SK-N-SH (cell line): ENCODE results near the gene WWOX. TPM values are rescaled to one million over a fixed set of nuclear protein-coding genes. Genes with fewer than 3 reads are reported as not detected.

Experiments
- CTCF ChIA-PET: fragments of 300-600, 350-600 bp; formaldehyde crosslinking; extraction: SDS; loops from one replicate; lab custom pipeline; 2021; lab: Yijun Ruan, JAX
- POLR2A ChIA-PET: fragments of 350-600 bp; sonication (Branson Sonifier 250); formaldehyde crosslinking; extraction: SDS; loops from one replicate; lab custom pipeline; 2020; ENCODE audit warnings: antibody characterized with exemption, inconsistent platforms; lab: Yijun Ruan, JAX
- DNase-seq: peaks from one replicate; pipeline ENCODE4 v3.0.0; 2012
- H2AFZ ChIP-seq: fragments of 200-600 bp; sonication (generic); 2 replicates; pipeline ENCODE4 v1.8.1; 2016; ENCODE audit warnings: antibody characterized with exemption, mild to moderate bottlenecking, low read depth
- H3F3A ChIP-seq: fragments of 200-600 bp; sonication (generic); replicated peaks from 2 replicates; pipeline ENCODE3; 2016; ENCODE audit warnings: antibody characterized with exemption, mild to moderate bottlenecking; ENCODE audit not compliant: insufficient read depth
- H3K27ac ChIP-seq, 2 experiments: fragments of 200-500 bp in 1 of 2; fragments of 200-600 bp in 1 of 2; sonication (Bioruptor generic) in 1 of 2; sonication (generic), shearing (Covaris generic) in 1 of 2; 2 replicates each; pipeline versions ENCODE4 v1.5.1 to v1.6.1; 2014 to 2016; ENCODE audit warnings: low read depth in 2 of 2, inconsistent platforms in 1 of 2, low read length in 1 of 2, mild to moderate bottlenecking in 1 of 2, mixed read lengths in 1 of 2
- H3K27me3 ChIP-seq: fragments of 200-600 bp; sonication (generic), shearing (Covaris generic); 2 replicates; pipeline ENCODE4 v1.6.1; 2016; ENCODE audit warnings: mixed run types; ENCODE audit not compliant: insufficient read depth
- H3K36me3 ChIP-seq, 2 experiments: fragments of 200-500 bp in 1 of 2; fragments of 200-600 bp in 1 of 2; sonication (Bioruptor generic) in 1 of 2; sonication (generic) in 1 of 2; replicated peaks in 1 of 2; 2 replicates each; pipeline versions ENCODE3 to v1.5.1; 2014 to 2016; ENCODE audit warnings: low read length in 1 of 2, mild to moderate bottlenecking in 1 of 2; ENCODE audit not compliant: insufficient read depth in 2 of 2, control insufficient read depth in 1 of 2
- H3K4me1 ChIP-seq, 2 experiments: fragments of 200-500 bp in 1 of 2; fragments of 200-600 bp in 1 of 2; sonication (Bioruptor generic) in 1 of 2; sonication (generic), shearing (Covaris generic) in 1 of 2; 2 replicates each; pipeline versions ENCODE4 v1.5.1 to v1.6.1; 2014 to 2016; ENCODE audit warnings: low read depth in 1 of 2, low read length in 1 of 2, mixed run types in 1 of 2; ENCODE audit not compliant: insufficient read depth in 2 of 2, control insufficient read depth in 1 of 2
- H3K4me2 ChIP-seq: fragments of 200-600 bp; sonication (generic), shearing (Covaris generic); 2 replicates; pipeline ENCODE4 v1.6.1; 2017; ENCODE audit warnings: mixed run types
- H3K4me3 ChIP-seq, 2 experiments: fragments of 200-500 bp in 1 of 2; fragments of 200-600 bp in 1 of 2; sonication (Bioruptor generic) in 1 of 2; sonication (generic), shearing (Covaris generic) in 1 of 2; 2 replicates each; pipeline versions ENCODE4 v1.5.1 to v1.8.1; 2014 to 2016; ENCODE audit warnings: low read depth in 2 of 2, inconsistent platforms in 1 of 2, low read length in 1 of 2, mild to moderate bottlenecking in 1 of 2, mixed read lengths in 1 of 2, moderate library complexity in 1 of 2
- H3K79me2 ChIP-seq: fragments of 200-600 bp; sonication (generic); 2 replicates; pipeline ENCODE4 v1.8.1; 2017; ENCODE audit warnings: mild to moderate bottlenecking; ENCODE audit not compliant: insufficient read depth
- H3K9ac ChIP-seq: fragments of 200-600 bp; sonication (generic); 2 replicates; pipeline ENCODE4 v1.6.1; 2017; ENCODE audit warnings: mixed run types
- H3K9me2 ChIP-seq: fragments of 200-600 bp; sonication (generic); 2 replicates; pipeline ENCODE4 v1.6.1; 2017; ENCODE audit warnings: mixed run types
- H3K9me3 ChIP-seq: fragments of 200-600 bp; sonication (generic); 2 replicates; pipeline ENCODE4 v1.6.1; 2017; ENCODE audit warnings: mixed run types, mild to moderate bottlenecking, moderate library complexity
- H4K20me1 ChIP-seq: fragments of 200-600 bp; sonication (generic); 2 replicates; pipeline ENCODE4 v1.6.1; 2017; ENCODE audit warnings: mild to moderate bottlenecking, mixed run types; ENCODE audit not compliant: insufficient read depth
- ELF1 ChIP-seq: IDR thresholded peaks from 2 replicates; pipeline ENCODE4 v1.4.0; 2012
- EZH2phosphoT487 ChIP-seq: fragments of 200-600 bp; sonication (generic); IDR thresholded peaks from 2 replicates; pipeline ENCODE4 v1.6.1; 2017; ENCODE audit warnings: low read depth, mixed run types, mild to moderate bottlenecking, antibody characterized with exemption, moderate library complexity, borderline replicate concordance
- FOSL2 ChIP-seq: IDR thresholded peaks from 2 replicates; pipeline ENCODE4 v1.4.0; 2012; ENCODE audit warnings: low read depth, mild to moderate bottlenecking, moderate library complexity, borderline replicate concordance
- JUND ChIP-seq: IDR thresholded peaks from 2 replicates; pipeline ENCODE4 v1.4.0; 2012
- POLR2AphosphoS5 ChIP-seq: IDR thresholded peaks from 2 replicates; pipeline ENCODE4 v1.6.1; 2012; ENCODE audit warnings: low read depth, low read length
- RAD21 ChIP-seq: IDR thresholded peaks from 2 replicates; pipeline ENCODE4 v1.6.1; 2012; ENCODE audit warnings: mild to moderate bottlenecking, low read length
- REST ChIP-seq: IDR thresholded peaks from 2 replicates; pipeline ENCODE4 v1.6.1; 2012; ENCODE audit warnings: mild to moderate bottlenecking, low read depth, low read length, moderate library complexity
- RFX5 ChIP-seq: IDR thresholded peaks from 2 replicates; pipeline ENCODE4 v1.6.1; 2012; ENCODE audit warnings: mild to moderate bottlenecking, improper control_type of control experiment, low read length
- RXRA ChIP-seq: IDR thresholded peaks from 2 replicates; pipeline ENCODE4 v1.4.0; 2012; ENCODE audit warnings: low read depth, mild to moderate bottlenecking, borderline replicate concordance
- TEAD4 ChIP-seq: IDR thresholded peaks from 2 replicates; pipeline ENCODE4 v1.4.0; 2012; ENCODE audit warnings: mild to moderate bottlenecking, borderline replicate concordance; ENCODE audit not compliant: insufficient read depth
- WGBS: methylation state at CpG from one replicate; pipeline ENCODE4 v1.1.6; 2017; ENCODE audit warnings: low lambda C conversion rate; 5-methylcytosine and 5-hydroxymethylcytosine counted together
- polyA plus RNA-seq, 3 experiments: library from polyadenylated mRNA; depleted of rRNA; stranded (reverse); fragments of >200 nt; gene quantifications; 2 replicates each; pipeline ENCODE4 v1.2.3, GENCODE V29; 2012
- TF ChIP-seq, protein P1 (sequence below): IDR thresholded peaks from 2 replicates; pipeline ENCODE4 v1.4.0; 2012; ENCODE audit warnings: low read depth
- TF ChIP-seq, protein P2 (sequence below): IDR thresholded peaks from 2 replicates; pipeline ENCODE4; 2012
- TF ChIP-seq, protein P3 (sequence below): fragments of 200-600 bp; sonication (generic); IDR thresholded peaks from 2 replicates; pipeline ENCODE4 v1.6.1; 2017; ENCODE audit warnings: antibody characterized with exemption, mild to moderate bottlenecking, moderate library complexity

Gene WWOX
- polyA plus RNA-seq, 1 of the 3 experiments (the other 2 are of a cell fraction): 10.8 TPM

GRCh38 chr16:78462288-78463208 is 363.1 kb downstream of the WWOX start:
- CTCF ChIA-PET: interaction anchor here (0.6 to 1.6 kb wide), 2 partner anchors 16 to 650 kb away, joined by 3 to 8 read pairs; no protein-coding TSS in a partner anchor
- H3K9ac ChIP-seq: no peak overlapping the region
- H3K9me3 ChIP-seq: no peaks in the 10 kb centered on the region
- H3K79me2 ChIP-seq: no peaks in the 10 kb centered on the region
- 82% methylated on average over 24 of the region's 24 CpGs for WGBS
- no peak overlapping the region for H3K4me3 ChIP-seq
- POLR2A ChIA-PET: no interaction called here
- no peak for DNase-seq
- no peak overlapping the region for H2AFZ ChIP-seq
- H3K36me3 ChIP-seq: no peaks in the 10 kb centered on the region
- H3K27ac ChIP-seq: no peak overlapping the region
- no peaks in the 10 kb centered on the region for H4K20me1 ChIP-seq
- no peaks in the 10 kb centered on the region for H3K27me3 ChIP-seq
- TF ChIP-seq RXRA (no peak), TEAD4 (no peak), ELF1 (no peak), EZH2phosphoT487 (no peak), REST (no peak), POLR2AphosphoS5 (no peak), JUND (no peak), RFX5 (no peak), FOSL2 (no peak), RAD21 (no peak)
- TF ChIP-seq, protein P1, sequence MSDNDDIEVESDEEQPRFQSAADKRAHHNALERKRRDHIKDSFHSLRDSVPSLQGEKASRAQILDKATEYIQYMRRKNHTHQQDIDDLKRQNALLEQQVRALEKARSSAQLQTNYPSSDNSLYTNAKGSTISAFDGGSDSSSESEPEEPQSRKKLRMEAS: no peak
- TF ChIP-seq, protein P2, sequence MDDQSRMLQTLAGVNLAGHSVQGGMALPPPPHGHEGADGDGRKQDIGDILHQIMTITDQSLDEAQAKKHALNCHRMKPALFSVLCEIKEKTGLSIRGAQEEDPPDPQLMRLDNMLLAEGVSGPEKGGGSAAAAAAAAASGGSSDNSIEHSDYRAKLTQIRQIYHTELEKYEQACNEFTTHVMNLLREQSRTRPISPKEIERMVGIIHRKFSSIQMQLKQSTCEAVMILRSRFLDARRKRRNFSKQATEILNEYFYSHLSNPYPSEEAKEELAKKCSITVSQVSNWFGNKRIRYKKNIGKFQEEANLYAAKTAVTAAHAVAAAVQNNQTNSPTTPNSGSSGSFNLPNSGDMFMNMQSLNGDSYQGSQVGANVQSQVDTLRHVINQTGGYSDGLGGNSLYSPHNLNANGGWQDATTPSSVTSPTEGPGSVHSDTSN: no peak
- TF ChIP-seq, protein P3, sequence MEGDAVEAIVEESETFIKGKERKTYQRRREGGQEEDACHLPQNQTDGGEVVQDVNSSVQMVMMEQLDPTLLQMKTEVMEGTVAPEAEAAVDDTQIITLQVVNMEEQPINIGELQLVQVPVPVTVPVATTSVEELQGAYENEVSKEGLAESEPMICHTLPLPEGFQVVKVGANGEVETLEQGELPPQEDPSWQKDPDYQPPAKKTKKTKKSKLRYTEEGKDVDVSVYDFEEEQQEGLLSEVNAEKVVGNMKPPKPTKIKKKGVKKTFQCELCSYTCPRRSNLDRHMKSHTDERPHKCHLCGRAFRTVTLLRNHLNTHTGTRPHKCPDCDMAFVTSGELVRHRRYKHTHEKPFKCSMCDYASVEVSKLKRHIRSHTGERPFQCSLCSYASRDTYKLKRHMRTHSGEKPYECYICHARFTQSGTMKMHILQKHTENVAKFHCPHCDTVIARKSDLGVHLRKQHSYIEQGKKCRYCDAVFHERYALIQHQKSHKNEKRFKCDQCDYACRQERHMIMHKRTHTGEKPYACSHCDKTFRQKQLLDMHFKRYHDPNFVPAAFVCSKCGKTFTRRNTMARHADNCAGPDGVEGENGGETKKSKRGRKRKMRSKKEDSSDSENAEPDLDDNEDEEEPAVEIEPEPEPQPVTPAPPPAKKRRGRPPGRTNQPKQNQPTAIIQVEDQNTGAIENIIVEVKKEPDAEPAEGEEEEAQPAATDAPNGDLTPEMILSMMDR: no peak
- no peaks in the 10 kb centered on the region for H3F3A ChIP-seq
- no peaks in the 10 kb centered on the region for H3K9me2 ChIP-seq
- H3K4me2 ChIP-seq: no peak overlapping the region
- H3K4me1 ChIP-seq: no peaks in the 10 kb centered on the region
